ENCODE measurements around the gene MCF2L.

GRCh38 chr13:113080901-113081521 lies 112.0 kb downstream of the MCF2L start:
- TF ChIP-seq CTCF (IDR thresholded peaks at IDR 0.05) (no peak), POLR2A (IDR thresholded peaks at IDR 0.05) (no peak), POLR2AphosphoS5 (IDR thresholded peaks at IDR 0.05) (no peak)

Data from breast epithelium (tissue), 3 donors.